Esophagus muscularis mucosa (tissue), 4 donors: Measurements from ENCODE around the gene CORO6. TPM values are rescaled to one million over a fixed set of nuclear protein-coding genes. Genes with fewer than 3 reads are reported as not detected.

Experiments
- DNase-seq: peaks from one replicate; pipeline ENCODE4 v3.0.0-alpha.2; 2017; ENCODE audit errors: extremely low spot score
- H3K27ac ChIP-seq, 4 donors: fragments of 200-600 bp; sonication (generic); replicated peaks in 1 of 4; 1 replicate in 3 of 4; 2 replicates in 1 of 4; pipeline ENCODE4 v1.5.1; 2016 to 2019; ENCODE audit warnings: mild to moderate bottlenecking in 1 of 4
- H3K27me3 ChIP-seq, 4 donors: fragments of 200-600 bp; sonication (generic); one replicate each; pipeline versions ENCODE4 v1.5.1 to v1.6.0; 2016 to 2019
- H3K36me3 ChIP-seq, 4 donors: fragments of 200-600 bp; sonication (generic); one replicate each; pipeline ENCODE4 v1.5.1; 2016 to 2019
- H3K4me1 ChIP-seq, 4 donors: fragments of 200-600 bp; sonication (generic); one replicate each; pipeline ENCODE4 v1.5.1; 2016 to 2019
- H3K4me3 ChIP-seq, 4 donors: fragments of 200-600 bp; sonication (generic); 1 replicate in 2 of 4; 2 replicates in 2 of 4; pipeline ENCODE4 v1.5.1; 2016 to 2019; ENCODE audit warnings: mild to moderate bottlenecking in 4 of 4, moderate library complexity in 1 of 4
- H3K9me3 ChIP-seq, 4 donors: fragments of 200-600 bp; sonication (generic); 1 replicate in 3 of 4; 2 replicates in 1 of 4; pipeline ENCODE4 v1.5.1; 2016 to 2019
- CTCF ChIP-seq, 3 experiments: fragments of 200-600 bp in 2 of 3; fragments of 450-650 bp in 1 of 3; sonication (generic) in 2 of 3; IDR thresholded peaks; one replicate each; pipeline ENCODE4 v1.5.1; 2017 to 2019; ENCODE audit warnings: antibody characterized with exemption in 3 of 3, mild to moderate bottlenecking in 2 of 3, moderate library complexity in 1 of 3
- EP300 ChIP-seq: sonication (generic); formaldehyde crosslinking; IDR thresholded peaks from one replicate; pipeline ENCODE4 v1.6.1; 2017; ENCODE audit warnings: antibody characterized with exemption
- POLR2A ChIP-seq: fragments of 450-650 bp; IDR thresholded peaks from one replicate; pipeline ENCODE4 v1.6.1; 2017; ENCODE audit warnings: antibody characterized with exemption, moderate library complexity, mild to moderate bottlenecking, low read depth
- POLR2AphosphoS5 ChIP-seq, 2 donors: sonication (generic); formaldehyde crosslinking; IDR thresholded peaks; one replicate each; pipeline ENCODE4 v1.6.1; 2017; ENCODE audit warnings: antibody characterized with exemption in 2 of 2
- WGBS: methylation state at CpG from one replicate; pipeline ENCODE4 v1.1.5; 2018; 5-methylcytosine and 5-hydroxymethylcytosine counted together
- intact Hi-C: fragments of 100-400 bp; cut with DNase I; formaldehyde crosslinking; loops from one replicate; pipeline ENCODE4 v1.15.1; 2023
- total RNA-seq, 4 donors: library from RNA; depleted of rRNA; stranded (reverse); fragments of >200 nt; gene quantifications; one replicate each; pipeline versions ENCODE4 v1.1.0 to v1.2.1, GENCODE V29; 2016

CORO6 gene
- total RNA-seq, 4 donors from 2014 or later: 43.7 to 67.7 (median 46.9) TPM

- no peaks in the 10 kb centered on the region for H3K9me3 ChIP-seq
- peak overlapping the region; percentile 73 to 85 (median 78) for H3K4me3 ChIP-seq
- no peaks in the 10 kb centered on the region for H3K36me3 ChIP-seq
- no peak for DNase-seq
- H3K27ac ChIP-seq: peak overlapping the region; percentile 88 to 92 (median 90)
- H3K4me1 ChIP-seq: peaks cover 66 to 71% (median 68%) of the 10 kb centered on the region in 4 donors
- no peak for TF ChIP-seq POLR2AphosphoS5 (IDR thresholded peaks at IDR 0.05)
- H3K27me3 ChIP-seq: peaks cover 0 to 6% (median 0%) of the 10 kb centered on the region in 4 donors
- WGBS: 28% methylated on average over 6 of the region's 8 CpGs
- intact Hi-C loops: loop anchor here (10.0 kb wide), 1 partner anchor 303 kb away; no protein-coding TSS in a partner anchor
Observed at GRCh38 chr17:29621751-29622194, 939 bp downstream of the CORO6 start.

DNA sequence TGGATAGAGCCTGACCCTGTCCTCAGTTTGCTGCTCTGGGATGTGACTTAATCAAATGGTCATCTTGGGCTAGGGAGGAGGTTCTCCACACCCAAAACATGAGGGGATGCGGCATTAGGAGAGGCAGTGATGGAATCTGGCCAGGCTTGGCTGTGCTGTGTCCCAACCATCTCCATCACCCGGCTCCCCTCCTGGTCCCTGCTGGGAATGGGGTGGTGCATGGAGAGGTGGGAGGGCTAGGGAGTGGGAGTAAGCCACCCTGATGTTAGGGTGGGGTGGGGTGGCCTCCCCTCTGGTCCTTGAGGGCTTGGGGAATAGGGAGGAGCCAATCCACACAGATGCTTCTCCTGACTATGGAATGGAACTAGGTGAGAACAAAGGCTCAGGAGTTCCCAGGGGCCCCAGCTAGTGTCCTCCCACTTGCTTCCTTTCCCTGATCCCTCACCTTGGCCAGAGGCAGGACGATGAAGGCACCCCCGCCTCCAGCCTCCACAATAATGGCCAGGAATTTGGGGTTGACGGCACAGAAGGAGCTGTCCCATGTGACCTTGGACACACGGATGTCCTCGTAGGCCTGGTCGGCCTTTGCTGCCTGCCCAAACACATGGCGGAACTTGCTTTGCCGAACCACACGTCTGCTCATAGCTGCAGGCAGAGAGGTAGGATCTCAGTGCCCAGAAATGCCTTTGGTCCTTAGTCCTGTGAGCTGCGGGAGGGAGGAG is 1.8 kb downstream of the CORO6 start:
- Histone ChIP-seq H3K27me3 (peaks cover 0 to 6% (median 0%) of the 10 kb centered on the region in 4 donors), H3K4me3 (peak overlapping the region; percentile 73 to 85 (median 78)), H3K9me3 (no peaks in the 10 kb centered on the region), H3K27ac (peak overlapping the region; percentile 88 to 92 (median 90)), H3K36me3 (no peaks in the 10 kb centered on the region), H3K4me1 (peaks cover 72 to 76% (median 74%) of the 10 kb centered on the region in 4 donors)
- intact Hi-C loops: loop anchor here (10.0 kb wide), 1 partner anchor 304 kb away; no protein-coding TSS in a partner anchor
- WGBS: 86% methylated on average over 12 of the region's 12 CpGs
- DNase-seq: no peak
- no peak for TF ChIP-seq EP300
- TF ChIP-seq POLR2A: no peak
- TF ChIP-seq POLR2AphosphoS5 (IDR thresholded peaks at IDR 0.05): no peak
- no peak for TF ChIP-seq CTCF (IDR thresholded peaks at IDR 0.05)

DNA sequence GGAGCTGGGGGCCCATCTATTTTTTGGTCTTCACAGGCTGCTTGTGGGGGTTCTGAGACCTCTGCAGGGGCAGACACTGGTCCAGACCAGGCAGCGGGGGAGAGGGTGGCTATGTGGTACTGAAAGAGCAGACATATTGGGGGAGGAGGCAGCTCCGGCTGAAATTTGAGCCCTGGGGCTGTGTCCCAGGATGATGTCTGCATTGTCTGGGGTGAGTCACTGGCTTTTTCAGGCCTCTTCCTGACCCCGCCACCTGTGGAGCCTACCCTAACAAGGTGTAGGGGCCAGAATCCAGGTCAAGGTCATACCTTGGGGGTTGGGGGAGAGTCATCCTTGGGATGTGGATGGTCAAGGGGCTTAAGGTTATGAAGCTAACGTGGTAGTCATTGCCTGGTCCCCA is 2.4 kb downstream of the CORO6 start:
- peaks cover 77 to 83% (median 80%) of the 10 kb centered on the region in 4 donors for H3K4me1 ChIP-seq
- no peaks in the 10 kb centered on the region for H3K36me3 ChIP-seq
- TF ChIP-seq EP300 (no peak), POLR2A (no peak), POLR2AphosphoS5 (IDR thresholded peaks at IDR 0.05) (no peak), CTCF (IDR thresholded peaks at IDR 0.05) (no peak)
- WGBS: 89% methylated on average over 1 of the region's 4 CpGs
- H3K27ac ChIP-seq: peak overlapping the region in 2 of 4 donors; percentile 88 to 90
- DNase-seq: no peak
- H3K9me3 ChIP-seq: no peaks in the 10 kb centered on the region
- intact Hi-C loops: loop anchor here (10.0 kb wide), 1 partner anchor 305 kb away; no protein-coding TSS in a partner anchor
- H3K27me3 ChIP-seq: peaks cover 0 to 6% (median 0%) of the 10 kb centered on the region in 4 donors
- no peak overlapping the region for H3K4me3 ChIP-seq

- TF ChIP-seq CTCF (IDR thresholded peaks at IDR 0.05): peak; percentile 22 to 36 (median 28)
- no peak for TF ChIP-seq POLR2A
- peak; percentile 11 to 27 for TF ChIP-seq POLR2AphosphoS5 (IDR thresholded peaks at IDR 0.05)
- TF ChIP-seq EP300: no peak
- intact Hi-C loops: loop anchor here (5.0 to 10.0 kb wide), 2 partner anchors 37 to 156 kb away; no protein-coding TSS in a partner anchor
- H3K36me3 ChIP-seq: no peaks in the 10 kb centered on the region
- no peak for DNase-seq
- peaks cover 84 to 93% (median 90%) of the 10 kb centered on the region in 4 donors for H3K4me1 ChIP-seq
- peak overlapping the region in 3 of 4 donors; percentile 9 to 90 (median 15) for H3K27ac ChIP-seq
- no peak overlapping the region for H3K4me3 ChIP-seq
- peaks cover 0 to 6% (median 0%) of the 10 kb centered on the region in 4 donors for H3K27me3 ChIP-seq
- H3K9me3 ChIP-seq: no peaks in the 10 kb centered on the region
Observed at GRCh38 chr17:29619251-29619650, 3.5 kb downstream of the CORO6 start.
